OCI-LY7 (cell line): Measurements from ENCODE around the gene AOAH. TPM values are rescaled to one million over a fixed set of nuclear protein-coding genes. Genes with fewer than 3 reads are reported as not detected.

Experiments used
- BruUV-seq: library from RNA; stranded (reverse); fragments of 400-500 nt; replicated peaks from 2 replicates; lab custom pipeline; 2021; lab: Mats Ljungman, UMichigan
- CTCF ChIA-PET: fragments of 300-600 bp; sonication (Branson Sonifier 250); formaldehyde crosslinking; loops from one replicate; lab custom pipeline; 2022; ENCODE audit warnings: antibody characterized with exemption; ENCODE audit not compliant: unreplicated experiment; lab: Charles Lee
- POLR2A ChIA-PET: fragments of 300-600 bp; sonication (Branson Sonifier 250); formaldehyde crosslinking; loops from one replicate; lab custom pipeline; 2022; ENCODE audit warnings: antibody characterized with exemption; lab: Charles Lee
- DNase-seq: peaks from one replicate; pipeline ENCODE4 v3.0.0-alpha.2; 2015; ENCODE audit warnings: low spot score
- H2AFZ ChIP-seq: fragments of 200-600 bp; sonication (generic), shearing (Covaris generic); 2 replicates; pipeline ENCODE4 v1.6.1; 2014; ENCODE audit warnings: mild to moderate bottlenecking, antibody characterized with exemption, low read length, moderate library complexity
- H3K27ac ChIP-seq: fragments of 200-600 bp; sonication (generic); 2 replicates; pipeline ENCODE4 v1.5.1; 2014; ENCODE audit warnings: mixed run types, low read depth, mild to moderate bottlenecking, moderate library complexity, low read length, inconsistent platforms; ENCODE audit not compliant: poor library complexity, severe bottlenecking
- H3K36me3 ChIP-seq: fragments of 200-600 bp; sonication (generic); 2 replicates; pipeline ENCODE4 v1.6.1; 2014; ENCODE audit warnings: mild to moderate bottlenecking, antibody characterized with exemption, low read length, moderate library complexity, mixed read lengths; ENCODE audit not compliant: insufficient read depth
- H3K4me1 ChIP-seq: fragments of 200-600 bp; sonication (generic); 2 replicates; pipeline ENCODE4 v1.5.1; 2014; ENCODE audit warnings: mild to moderate bottlenecking, low read length; ENCODE audit not compliant: insufficient read depth, poor library complexity, severe bottlenecking
- H3K4me2 ChIP-seq: fragments of 200-600 bp; sonication (generic); 2 replicates; pipeline ENCODE4 v1.6.1; 2014; ENCODE audit warnings: mild to moderate bottlenecking, low read length
- H3K4me3 ChIP-seq: fragments of 200-600 bp; sonication (generic); 2 replicates; pipeline ENCODE4 v1.5.1; 2014; ENCODE audit warnings: mild to moderate bottlenecking, low read depth, low read length; ENCODE audit not compliant: poor library complexity, severe bottlenecking
- H3K79me2 ChIP-seq: fragments of 200-600 bp; sonication (generic); 2 replicates; pipeline ENCODE4 v1.6.1; 2016; ENCODE audit warnings: low read depth, mild to moderate bottlenecking, low read length, moderate library complexity, mixed read lengths; ENCODE audit not compliant: insufficient read depth
- H3K9me2 ChIP-seq: fragments of 200-600 bp; sonication (generic); 2 replicates; pipeline ENCODE4 v1.6.1; 2016; ENCODE audit warnings: mild to moderate bottlenecking, low read length, mixed read lengths; ENCODE audit not compliant: insufficient read depth
- H3K9me3 ChIP-seq: fragments of 200-600 bp; sonication (generic); 2 replicates; pipeline ENCODE4 v1.6.1; 2014; ENCODE audit warnings: mild to moderate bottlenecking, mixed run types, low read length, mixed read lengths
- H4K20me1 ChIP-seq: fragments of 200-600 bp; sonication (generic); 2 replicates; pipeline ENCODE4 v1.6.1; 2014; ENCODE audit warnings: mild to moderate bottlenecking, antibody characterized with exemption, low read length, moderate library complexity, mixed read lengths; ENCODE audit not compliant: insufficient read depth
- EZH2phosphoT487 ChIP-seq: fragments of 200-600 bp; sonication (generic); IDR thresholded peaks from 2 replicates; pipeline ENCODE4 v1.6.1; 2018; ENCODE audit warnings: low read depth, borderline replicate concordance, mild to moderate bottlenecking, mixed run types, antibody characterized with exemption, low read length, moderate library complexity, mixed read lengths
- intact Hi-C: fragments of 100-400 bp; cut with micrococcal nuclease; formaldehyde crosslinking; loops from one replicate; pipeline ENCODE4 v1.10.0; 2022; ENCODE audit not compliant: unreplicated experiment
- total RNA-seq, 2 experiments: library from RNA; depleted of rRNA in 1 of 2; stranded (reverse); fragments of >200 nt in 1 of 2; shearing (Covaris generic) in 1 of 2; gene quantifications; 2 replicates each; pipeline ENCODE4 v1.2.3, GENCODE V29; 2014 to 2022
- TF ChIP-seq, protein P1 (sequence below): fragments of 200-600 bp; sonication (generic); conservative IDR thresholded peaks from 2 replicates; pipeline ENCODE4 v1.5.1; 2014; ENCODE audit warnings: mild to moderate bottlenecking, antibody characterized with exemption, low read length, moderate library complexity, mixed read lengths

AOAH gene
- total RNA-seq, 2 experiments from 2014 or later, result 0.13 to 0.61 TPM

DNA sequence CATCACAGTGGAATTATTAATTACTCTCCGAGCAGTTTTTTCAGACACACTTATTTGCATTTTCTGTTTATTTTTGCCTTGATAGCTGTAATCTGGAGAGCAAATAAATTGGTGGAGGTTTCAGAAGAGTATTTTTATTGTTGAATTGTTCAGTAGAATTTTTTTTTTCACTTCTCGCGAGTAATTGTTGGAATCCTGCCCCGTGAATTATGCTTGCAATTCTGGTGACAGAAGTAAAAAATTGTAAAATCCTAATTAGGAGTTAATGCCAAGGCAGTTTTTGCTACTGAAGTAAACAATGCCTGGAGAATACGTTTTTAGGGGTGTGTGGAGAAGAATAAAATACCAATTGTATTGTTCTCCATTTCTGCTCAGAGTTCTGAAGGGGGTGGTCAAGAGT is 88.2 kb downstream of the AOAH start:
- TF ChIP-seq EZH2phosphoT487, result no peak
- TF ChIP-seq, protein P1, sequence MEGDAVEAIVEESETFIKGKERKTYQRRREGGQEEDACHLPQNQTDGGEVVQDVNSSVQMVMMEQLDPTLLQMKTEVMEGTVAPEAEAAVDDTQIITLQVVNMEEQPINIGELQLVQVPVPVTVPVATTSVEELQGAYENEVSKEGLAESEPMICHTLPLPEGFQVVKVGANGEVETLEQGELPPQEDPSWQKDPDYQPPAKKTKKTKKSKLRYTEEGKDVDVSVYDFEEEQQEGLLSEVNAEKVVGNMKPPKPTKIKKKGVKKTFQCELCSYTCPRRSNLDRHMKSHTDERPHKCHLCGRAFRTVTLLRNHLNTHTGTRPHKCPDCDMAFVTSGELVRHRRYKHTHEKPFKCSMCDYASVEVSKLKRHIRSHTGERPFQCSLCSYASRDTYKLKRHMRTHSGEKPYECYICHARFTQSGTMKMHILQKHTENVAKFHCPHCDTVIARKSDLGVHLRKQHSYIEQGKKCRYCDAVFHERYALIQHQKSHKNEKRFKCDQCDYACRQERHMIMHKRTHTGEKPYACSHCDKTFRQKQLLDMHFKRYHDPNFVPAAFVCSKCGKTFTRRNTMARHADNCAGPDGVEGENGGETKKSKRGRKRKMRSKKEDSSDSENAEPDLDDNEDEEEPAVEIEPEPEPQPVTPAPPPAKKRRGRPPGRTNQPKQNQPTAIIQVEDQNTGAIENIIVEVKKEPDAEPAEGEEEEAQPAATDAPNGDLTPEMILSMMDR, result no peak
- Histone ChIP-seq H3K4me2 (no peak overlapping the region), H3K27ac (no peak overlapping the region), H3K4me3 (no peak overlapping the region), H4K20me1 (no peaks in the 10 kb centered on the region), H3K4me1 (no peaks in the 10 kb centered on the region), H3K9me3 (no peaks in the 10 kb centered on the region), H2AFZ (no peak overlapping the region), H3K9me2 (no peaks in the 10 kb centered on the region), H3K79me2 (no peaks in the 10 kb centered on the region), H3K36me3 (no peaks in the 10 kb centered on the region)
- BruUV-seq, result no TSS peak
- ChIA-PET POLR2A (interaction anchor here (0.6 kb wide), 1 partner anchor 137 kb away, joined by 3 read pairs; no protein-coding TSS in a partner anchor), CTCF (no interaction called here)
- intact Hi-C loops, result no loop called here
- no peak for DNase-seq

DNA sequence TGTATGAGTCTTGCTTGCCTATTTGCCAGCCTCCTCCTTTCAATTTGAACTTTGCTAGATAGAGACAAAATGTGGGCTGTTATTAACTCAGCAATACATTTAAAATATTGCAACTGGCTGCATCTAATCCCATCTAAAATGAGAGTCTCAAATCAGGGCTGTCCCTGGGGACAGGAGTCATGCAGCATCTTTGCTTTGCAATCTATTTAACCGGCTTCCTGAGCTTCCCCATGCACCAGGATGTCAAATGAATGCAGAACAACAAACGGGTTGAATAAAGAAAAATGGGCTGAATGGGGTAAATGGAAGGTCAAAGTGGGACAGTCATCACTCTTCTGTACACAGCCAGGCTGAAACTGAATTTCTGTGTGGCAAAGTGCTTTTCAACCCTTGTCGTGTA is 89.2 kb downstream of the AOAH start:
- TF ChIP-seq, protein P1, result no peak
- no peak for TF ChIP-seq EZH2phosphoT487
- ChIA-PET CTCF (no interaction called here), POLR2A (no interaction called here)
- Histone ChIP-seq H3K79me2 (no peaks in the 10 kb centered on the region), H3K9me3 (no peaks in the 10 kb centered on the region), H4K20me1 (no peaks in the 10 kb centered on the region), H3K4me2 (no peak overlapping the region), H2AFZ (no peak overlapping the region), H3K9me2 (no peaks in the 10 kb centered on the region), H3K27ac (no peak overlapping the region), H3K36me3 (no peaks in the 10 kb centered on the region), H3K4me1 (no peaks in the 10 kb centered on the region), H3K4me3 (no peak overlapping the region)
- intact Hi-C loops, result no loop called here
- DNase-seq, result no peak
- BruUV-seq, result no TSS peak

DNA sequence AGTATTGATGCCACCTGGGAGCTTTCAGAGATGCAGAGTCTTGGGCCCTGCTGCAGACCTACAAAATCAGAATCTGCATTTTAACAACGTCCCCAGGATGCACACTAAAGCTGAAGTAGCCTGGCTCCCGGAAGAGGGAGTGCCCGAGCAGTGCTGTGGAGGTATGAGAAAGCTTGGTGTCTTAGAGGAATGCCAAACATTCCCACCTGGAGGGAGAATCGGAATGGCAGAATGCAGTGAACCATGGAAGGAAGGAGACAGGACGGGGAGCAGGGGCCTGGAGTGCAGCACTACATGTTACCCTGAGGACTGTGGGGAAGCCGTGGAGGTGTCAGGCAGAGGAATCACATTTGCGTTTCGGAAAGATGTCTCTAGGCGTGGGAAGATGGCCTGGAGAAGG is 90.9 kb downstream of the AOAH start:
- no peak overlapping the region for H3K4me3 ChIP-seq
- intact Hi-C loops, result no loop called here
- H3K27ac ChIP-seq, result no peak overlapping the region
- H2AFZ ChIP-seq, result no peak overlapping the region
- DNase-seq, result no peak
- no peaks in the 10 kb centered on the region for H3K79me2 ChIP-seq
- no peak overlapping the region for H3K4me2 ChIP-seq
- H4K20me1 ChIP-seq, result no peaks in the 10 kb centered on the region
- no TSS peak for BruUV-seq
- CTCF ChIA-PET, result no interaction called here
- no peak for TF ChIP-seq EZH2phosphoT487
- TF ChIP-seq, protein P1, result no peak
- H3K36me3 ChIP-seq, result no peaks in the 10 kb centered on the region
- H3K9me3 ChIP-seq, result no peaks in the 10 kb centered on the region
- POLR2A ChIA-PET, result no interaction called here
- no peaks in the 10 kb centered on the region for H3K4me1 ChIP-seq
- no peaks in the 10 kb centered on the region for H3K9me2 ChIP-seq
